OCI-LY3 (cell line): Measurements from ENCODE around the gene ASIC3.

ENCODE experiments used
- H2AFZ ChIP-seq: fragments of 200-600, 300-600 bp; shearing (Covaris generic); 2 replicates; pipeline ENCODE4 v1.6.0; 2014; ENCODE audit warnings: antibody characterized with exemption, low read depth, low read length
- H3K27ac ChIP-seq: fragments of 200-600, 300-600 bp; sonication (generic); 2 replicates; pipeline ENCODE4 v1.5.1; 2014; ENCODE audit warnings: mild to moderate bottlenecking, low read length, moderate library complexity, mixed read lengths
- H3K27me3 ChIP-seq: fragments of 200-600, 300-600 bp; sonication (generic); 2 replicates; pipeline ENCODE4 v1.6.1; 2014; ENCODE audit warnings: low read depth, low read length, mixed read lengths
- H3K36me3 ChIP-seq: fragments of 200-600, 300-600 bp; sonication (generic); replicated peaks from 2 replicates; pipeline ENCODE3; 2014; ENCODE audit warnings: low read depth, low read length, mixed read lengths
- H3K4me1 ChIP-seq: fragments of 300-600, 200-600 bp; sonication (generic); 2 replicates; pipeline ENCODE4 v1.6.1; 2014; ENCODE audit warnings: low read length, mixed read lengths
- H3K4me2 ChIP-seq: fragments of 200-600, 300-600 bp; sonication (generic); 2 replicates; pipeline ENCODE4 v1.6.1; 2014; ENCODE audit warnings: low read length, mixed read lengths
- H3K4me3 ChIP-seq: fragments of 300-600, 200-600 bp; sonication (generic); 2 replicates; pipeline ENCODE4 v1.5.1; 2014; ENCODE audit warnings: antibody characterized with exemption, mild to moderate bottlenecking, low read length, moderate library complexity
- H3K79me2 ChIP-seq: fragments of 300-600, 200-600 bp; shearing (Covaris generic); 2 replicates; pipeline ENCODE4 v1.6.1; 2014; ENCODE audit warnings: mild to moderate bottlenecking, low read length, mixed read lengths
- H3K9ac ChIP-seq: fragments of 300-600, 200-600 bp; shearing (Covaris generic); 2 replicates; pipeline ENCODE4 v1.6.0; 2014; ENCODE audit warnings: mild to moderate bottlenecking, low read length, moderate library complexity
- H3K9me3 ChIP-seq: fragments of 200-600, 300-600 bp; shearing (Covaris generic); 2 replicates; pipeline ENCODE4 v1.6.1; 2014; ENCODE audit warnings: low read length, mixed read lengths; ENCODE audit not compliant: insufficient read depth
- H4K20me1 ChIP-seq: fragments of 200-600, 300-600 bp; sonication (generic); 2 replicates; pipeline ENCODE4 v1.6.1; 2016; ENCODE audit warnings: low read length, mixed read lengths; ENCODE audit not compliant: insufficient read depth
- EZH2phosphoT487 ChIP-seq: fragments of 200-600 bp; shearing (Covaris generic); IDR thresholded peaks from 2 replicates; pipeline ENCODE4 v1.6.1; 2018; ENCODE audit warnings: antibody characterized with exemption, mixed run types, low read depth
- TF ChIP-seq, protein P1 (sequence below): fragments of 200-600, 300-600 bp; sonication (generic); IDR thresholded peaks from 2 replicates; pipeline ENCODE4 v1.5.1; 2014; ENCODE audit warnings: antibody characterized with exemption, low read length, low read depth

Gene ASIC3

DNA sequence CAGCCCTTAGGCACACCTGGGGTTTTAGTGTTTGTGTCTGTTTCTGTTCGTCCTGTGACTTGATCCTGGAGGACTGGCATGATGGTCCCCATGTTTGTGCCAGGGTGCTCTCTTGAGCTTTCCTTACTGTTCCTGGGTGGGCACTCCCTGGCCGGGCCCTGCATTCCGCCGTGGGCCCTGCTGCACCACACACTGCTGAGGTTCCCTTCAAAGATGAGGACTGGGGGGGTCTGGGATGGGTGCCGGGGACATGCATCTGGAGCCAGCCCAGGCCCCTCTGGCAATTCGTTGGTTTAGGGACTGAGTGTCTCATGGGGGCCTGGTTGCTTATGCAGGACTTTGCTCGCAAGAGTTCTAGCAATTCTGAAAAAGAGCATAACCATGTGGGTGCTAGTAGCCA is 42.7 kb downstream of the ASIC3 start:
- peaks cover 8% of the 10 kb centered on the region for H3K4me1 ChIP-seq
- no peak overlapping the region for H3K9ac ChIP-seq
- no peak overlapping the region for H3K27ac ChIP-seq
- H3K27me3 ChIP-seq: no peaks in the 10 kb centered on the region
- H3K4me2 ChIP-seq: no peak overlapping the region
- peaks cover 9% of the 10 kb centered on the region for H3K36me3 ChIP-seq
- no peak for TF ChIP-seq EZH2phosphoT487
- TF ChIP-seq, protein P1, sequence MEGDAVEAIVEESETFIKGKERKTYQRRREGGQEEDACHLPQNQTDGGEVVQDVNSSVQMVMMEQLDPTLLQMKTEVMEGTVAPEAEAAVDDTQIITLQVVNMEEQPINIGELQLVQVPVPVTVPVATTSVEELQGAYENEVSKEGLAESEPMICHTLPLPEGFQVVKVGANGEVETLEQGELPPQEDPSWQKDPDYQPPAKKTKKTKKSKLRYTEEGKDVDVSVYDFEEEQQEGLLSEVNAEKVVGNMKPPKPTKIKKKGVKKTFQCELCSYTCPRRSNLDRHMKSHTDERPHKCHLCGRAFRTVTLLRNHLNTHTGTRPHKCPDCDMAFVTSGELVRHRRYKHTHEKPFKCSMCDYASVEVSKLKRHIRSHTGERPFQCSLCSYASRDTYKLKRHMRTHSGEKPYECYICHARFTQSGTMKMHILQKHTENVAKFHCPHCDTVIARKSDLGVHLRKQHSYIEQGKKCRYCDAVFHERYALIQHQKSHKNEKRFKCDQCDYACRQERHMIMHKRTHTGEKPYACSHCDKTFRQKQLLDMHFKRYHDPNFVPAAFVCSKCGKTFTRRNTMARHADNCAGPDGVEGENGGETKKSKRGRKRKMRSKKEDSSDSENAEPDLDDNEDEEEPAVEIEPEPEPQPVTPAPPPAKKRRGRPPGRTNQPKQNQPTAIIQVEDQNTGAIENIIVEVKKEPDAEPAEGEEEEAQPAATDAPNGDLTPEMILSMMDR: no peak
- H3K9me3 ChIP-seq: no peaks in the 10 kb centered on the region
- no peak overlapping the region for H3K4me3 ChIP-seq
- no peak overlapping the region for H2AFZ ChIP-seq
- H3K79me2 ChIP-seq: peaks cover 92% of the 10 kb centered on the region
- H4K20me1 ChIP-seq: peaks cover 55% of the 10 kb centered on the region

DNA sequence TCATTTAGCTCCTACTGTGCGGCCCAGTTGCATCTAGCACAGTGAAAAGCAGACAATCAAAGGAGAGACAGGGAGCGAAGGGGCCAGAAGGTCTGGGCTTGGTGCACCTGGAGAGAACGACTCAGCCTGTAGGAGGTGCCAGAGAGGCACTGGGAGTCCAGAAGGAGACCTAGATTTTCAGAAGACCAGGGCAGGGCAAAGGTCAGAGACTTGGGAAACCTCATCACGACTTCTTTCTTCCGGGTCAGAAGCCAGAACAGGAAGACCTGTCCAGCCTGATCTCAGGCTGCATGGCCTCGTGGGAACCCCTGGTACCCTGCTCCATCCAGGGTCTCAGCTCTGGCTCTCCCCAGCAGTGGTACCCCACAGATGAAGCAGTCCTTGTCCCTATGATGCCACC is 43.1 kb downstream of the ASIC3 start:
- no peak overlapping the region for H2AFZ ChIP-seq
- H3K27me3 ChIP-seq: no peaks in the 10 kb centered on the region
- peaks cover 8% of the 10 kb centered on the region for H3K4me1 ChIP-seq
- peaks cover 57% of the 10 kb centered on the region for H4K20me1 ChIP-seq
- no peak for TF ChIP-seq EZH2phosphoT487
- TF ChIP-seq, protein P1: peak; percentile 54
- no peak overlapping the region for H3K4me3 ChIP-seq
- no peaks in the 10 kb centered on the region for H3K9me3 ChIP-seq
- no peak overlapping the region for H3K9ac ChIP-seq
- peaks cover 11% of the 10 kb centered on the region for H3K36me3 ChIP-seq
- peaks cover 95% of the 10 kb centered on the region for H3K79me2 ChIP-seq
- no peak overlapping the region for H3K27ac ChIP-seq
- no peak overlapping the region for H3K4me2 ChIP-seq

GRCh38 chr7:151091988-151092387 is 43.7 kb downstream of the ASIC3 start:
- Histone ChIP-seq H3K27me3 (no peaks in the 10 kb centered on the region), H3K36me3 (peaks cover 11% of the 10 kb centered on the region), H3K27ac (no peak overlapping the region), H3K9me3 (no peaks in the 10 kb centered on the region), H2AFZ (no peak overlapping the region), H3K9ac (no peak overlapping the region), H3K4me3 (no peak overlapping the region), H3K4me2 (no peak overlapping the region), H3K4me1 (peaks cover 8% of the 10 kb centered on the region), H4K20me1 (peaks cover 57% of the 10 kb centered on the region), H3K79me2 (peaks cover 96% of the 10 kb centered on the region)
- no peak for TF ChIP-seq EZH2phosphoT487
- TF ChIP-seq, protein P1: no peak

- TF ChIP-seq, protein P1: no peak
- TF ChIP-seq EZH2phosphoT487: no peak
- H3K36me3 ChIP-seq: peaks cover 11% of the 10 kb centered on the region
- no peak overlapping the region for H3K4me3 ChIP-seq
Measured at GRCh38 chr7:151093748-151094147, 45.4 kb downstream of the ASIC3 start.

More at GRCh38 chr7:151093748-151094147, 45.4 kb downstream of the ASIC3 start:
- Histone ChIP-seq H2AFZ (no peak overlapping the region), H3K79me2 (peaks cover 89% of the 10 kb centered on the region), H3K27me3 (no peaks in the 10 kb centered on the region), H3K9me3 (no peaks in the 10 kb centered on the region), H3K27ac (no peak overlapping the region), H3K4me2 (no peak overlapping the region), H3K9ac (no peak overlapping the region), H3K4me1 (no peaks in the 10 kb centered on the region), H4K20me1 (peaks cover 55% of the 10 kb centered on the region)
